GM18873 (cell line): ENCODE data around the gene ANKRD28.

Experiments used
- ATAC-seq: cut with Tn5 transposase; IDR thresholded peaks from one replicate; pipeline ENCODE4 v1.9.1; 2021; ENCODE audit warnings: mild to moderate bottlenecking, moderate library complexity, moderate number of reproducible peaks; ENCODE audit not compliant: unreplicated experiment, low FRiP score

ANKRD28 gene

GRCh38 chr3:15804553-15805095 lies 6.8 kb upstream of the ANKRD28 start:
- peak; percentile 47 for ATAC-seq

- no peak for ATAC-seq
Observed at GRCh38 chr3:15803921-15804320, 6.1 kb upstream of the ANKRD28 start.

GRCh38 chr3:15801298-15801697 lies 3.5 kb upstream of the ANKRD28 start:
- no peak for ATAC-seq

GRCh38 chr3:15800780-15801179 lies 3.0 kb upstream of the ANKRD28 start:
- no peak for ATAC-seq

- no peak for ATAC-seq
Observed at GRCh38 chr3:15800327-15800726, 2.5 kb upstream of the ANKRD28 start.

GRCh38 chr3:15798533-15799245 lies 910 bp upstream of the ANKRD28 start:
- no peak for ATAC-seq

GRCh38 chr3:15796771-15797641 lies 773 bp downstream of the ANKRD28 start:
- no peak for ATAC-seq

- ATAC-seq = no peak
Observed at GRCh38 chr3:15796331-15796730, 1.4 kb downstream of the ANKRD28 start.

GRCh38 chr3:15795651-15796308 lies 2.0 kb downstream of the ANKRD28 start:
- ATAC-seq = no peak

GRCh38 chr3:15794842-15795650 lies 2.7 kb downstream of the ANKRD28 start:
- no peak for ATAC-seq

- peak; percentile 42 for ATAC-seq
Observed at GRCh38 chr3:15794303-15794771, 3.4 kb downstream of the ANKRD28 start.

- no peak for ATAC-seq
Observed at GRCh38 chr3:15791525-15791924, 6.3 kb downstream of the ANKRD28 start.

- ATAC-seq = no peak
Observed at GRCh38 chr3:15787941-15788340, 9.8 kb downstream of the ANKRD28 start.

GRCh38 chr3:15787526-15787925 lies 10.3 kb downstream of the ANKRD28 start:
- ATAC-seq = no peak

GRCh38 chr3:15783361-15783969 lies 14.3 kb downstream of the ANKRD28 start:
- no peak for ATAC-seq

- ATAC-seq = no peak
Observed at GRCh38 chr3:15782429-15782828, 15.3 kb downstream of the ANKRD28 start.

- ATAC-seq = no peak
Observed at GRCh38 chr3:15781637-15782402, 16.0 kb downstream of the ANKRD28 start.

GRCh38 chr3:15781131-15781530 lies 16.6 kb downstream of the ANKRD28 start:
- no peak for ATAC-seq

GRCh38 chr3:15779111-15779510 lies 18.7 kb downstream of the ANKRD28 start:
- ATAC-seq = no peak
